Measurements from ENCODE around the gene KCNA5.

DNA sequence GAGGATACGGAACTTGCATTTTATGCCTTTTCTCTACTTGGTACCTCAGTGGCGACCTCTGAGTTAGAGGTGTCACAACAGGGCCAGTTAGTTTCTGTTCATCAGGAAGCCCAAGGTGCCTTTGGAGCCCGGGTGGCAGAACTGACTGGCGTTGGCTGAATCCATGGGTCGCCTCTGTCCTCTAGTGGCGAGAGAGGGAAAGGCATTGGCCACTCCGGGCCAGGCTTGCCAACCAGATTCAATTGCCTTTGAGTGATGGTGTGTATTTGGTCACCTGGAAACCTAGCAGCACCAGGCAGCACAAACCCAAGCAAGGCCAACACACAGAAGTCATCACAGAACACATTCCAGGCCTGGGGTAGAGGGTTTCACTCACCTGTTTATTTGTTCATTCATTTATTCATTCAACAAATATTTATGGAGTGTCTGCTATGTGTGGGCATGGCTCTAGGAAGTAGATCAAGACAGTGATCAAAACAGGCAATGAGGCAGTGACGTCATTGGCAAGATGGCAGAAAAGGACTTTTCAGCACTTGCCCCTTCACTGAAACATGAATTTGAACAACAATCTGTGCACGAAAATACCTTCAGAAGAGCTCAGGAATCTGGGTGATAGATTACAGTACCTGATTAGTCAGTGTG, 40.5 kb upstream of the KCNA5 start:
- TF ChIP-seq TCF7L2 (IDR thresholded peaks at IDR 0.05; ENCODE audit: low read depth, low read length) (no peak), YBX1 (IDR thresholded peaks at IDR 0.05) (no peak), POLR2AphosphoS5 (IDR thresholded peaks at IDR 0.05; ENCODE audit: control insufficient read depth, insufficient read depth, low read depth, low read length) (no peak)
